CD4-positive, alpha-beta T cell treated with Interleukin-17A for 4 hours (primary cell): ENCODE results near the gene ERCC5.

Source experiments
- DNase-seq: peaks from one replicate; pipeline ENCODE4 v3.0.0-alpha.2; 2020; ENCODE audit warnings: mixed read lengths

The ERCC5 gene

DNA sequence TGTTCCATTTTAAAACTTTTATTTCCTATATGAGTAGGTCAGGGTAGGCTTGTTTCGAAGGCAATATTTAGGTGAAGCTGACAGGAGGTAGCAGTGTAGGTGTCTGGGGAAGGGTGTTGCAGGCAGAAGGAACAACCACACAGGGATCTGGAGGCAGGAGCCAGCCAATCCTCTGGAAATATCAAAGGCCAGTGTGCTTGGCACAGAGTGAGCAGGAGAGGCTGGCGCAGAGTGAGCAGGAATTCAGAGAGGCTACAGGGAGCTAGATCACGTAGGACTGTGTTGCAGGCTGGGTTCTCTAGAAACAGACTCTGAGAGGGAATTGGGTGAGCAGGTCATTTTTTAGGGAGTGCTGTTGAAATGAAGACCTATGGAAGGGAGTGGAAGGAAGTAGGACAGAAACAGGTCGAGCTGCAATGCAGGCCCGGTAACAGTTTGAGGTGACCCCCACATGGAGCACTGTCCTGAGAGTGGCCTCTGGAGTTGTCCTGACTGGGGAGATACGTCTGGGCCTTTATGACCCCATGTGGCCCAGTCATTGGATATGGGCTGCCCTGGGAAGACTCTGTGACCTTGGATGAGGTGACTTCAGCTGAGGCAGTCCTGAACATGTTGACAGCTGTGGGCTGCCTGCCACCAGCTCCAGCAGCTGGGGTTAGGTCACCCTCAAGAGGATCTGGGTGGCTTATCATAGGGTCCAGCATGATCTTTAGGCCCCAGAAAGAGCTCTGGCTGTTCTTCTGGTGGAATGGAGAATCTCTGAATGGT lies 51.7 kb downstream of the ERCC5 start:
- DNase-seq = no peak

DNA sequence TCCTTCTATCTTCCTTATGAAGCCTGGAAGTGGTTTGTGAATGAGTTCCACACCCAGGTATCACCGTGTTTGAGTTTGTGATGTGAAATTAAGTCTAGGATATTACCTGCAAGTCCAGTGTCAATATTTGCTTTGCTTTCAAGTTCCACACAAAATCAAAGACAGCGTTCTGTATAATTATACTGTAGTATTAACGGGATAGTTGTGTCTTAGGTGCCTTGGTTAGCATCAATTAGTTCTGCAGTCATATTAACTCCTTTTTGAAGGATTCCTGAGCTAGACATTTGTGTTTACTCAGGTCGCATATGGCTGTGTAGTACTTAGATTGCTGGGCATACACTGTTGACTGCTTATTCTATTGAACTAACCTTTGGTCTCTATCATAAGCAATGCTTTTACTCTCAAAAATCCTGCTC lies 54.4 kb downstream of the ERCC5 start:
- DNase-seq = no peak

DNA sequence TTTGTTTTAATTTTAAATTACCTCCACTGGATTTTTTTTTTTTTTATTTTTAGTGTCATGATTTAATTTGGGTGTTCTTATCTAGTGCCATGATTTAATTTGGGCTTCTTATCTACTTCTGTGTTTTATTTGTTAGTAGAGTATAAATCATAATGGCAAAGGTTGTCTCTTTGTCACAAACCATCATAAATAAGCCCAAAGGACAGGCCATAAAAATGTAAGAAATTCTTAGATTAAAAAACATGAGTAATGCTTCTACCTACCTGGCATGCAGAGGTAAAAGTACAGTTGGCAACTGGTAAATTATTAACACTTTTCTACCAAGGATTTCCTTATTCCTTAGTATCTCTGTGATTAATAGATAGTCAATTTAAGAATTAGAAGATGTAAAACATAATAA lies 55.2 kb downstream of the ERCC5 start:
- DNase-seq = no peak

DNA sequence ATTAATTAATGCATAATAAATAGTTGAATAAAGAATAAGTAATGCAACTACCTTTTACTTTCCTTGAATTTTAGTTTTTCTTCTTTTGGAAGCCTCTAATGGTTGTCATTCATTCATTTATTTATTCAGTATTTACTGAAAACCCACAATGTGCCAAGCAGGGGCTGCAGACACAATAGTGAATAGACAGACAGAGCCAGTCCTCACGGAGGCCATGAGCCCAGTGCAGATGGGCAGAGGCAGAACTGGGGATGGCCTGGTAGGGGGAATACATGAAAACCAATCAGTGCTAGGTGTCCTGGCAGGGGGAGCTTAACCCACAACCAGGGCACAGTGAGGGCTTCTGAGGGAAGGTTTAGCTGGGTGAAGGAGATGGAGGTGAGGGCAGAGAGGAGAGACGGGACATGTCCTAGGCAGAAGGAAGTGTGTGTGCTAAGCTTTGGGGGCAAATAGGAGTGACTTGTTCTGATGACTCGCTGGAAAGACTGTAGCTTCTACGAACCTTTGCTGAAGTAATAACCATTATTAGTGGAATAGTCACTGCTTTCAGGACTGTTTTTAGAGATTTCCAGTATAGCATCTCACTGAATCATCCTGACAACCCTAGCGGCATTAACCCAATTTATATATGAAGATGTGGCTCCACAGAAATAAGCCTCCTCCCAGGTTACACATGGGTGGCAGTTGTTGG lies 55.9 kb downstream of the ERCC5 start:
- no peak for DNase-seq

DNA sequence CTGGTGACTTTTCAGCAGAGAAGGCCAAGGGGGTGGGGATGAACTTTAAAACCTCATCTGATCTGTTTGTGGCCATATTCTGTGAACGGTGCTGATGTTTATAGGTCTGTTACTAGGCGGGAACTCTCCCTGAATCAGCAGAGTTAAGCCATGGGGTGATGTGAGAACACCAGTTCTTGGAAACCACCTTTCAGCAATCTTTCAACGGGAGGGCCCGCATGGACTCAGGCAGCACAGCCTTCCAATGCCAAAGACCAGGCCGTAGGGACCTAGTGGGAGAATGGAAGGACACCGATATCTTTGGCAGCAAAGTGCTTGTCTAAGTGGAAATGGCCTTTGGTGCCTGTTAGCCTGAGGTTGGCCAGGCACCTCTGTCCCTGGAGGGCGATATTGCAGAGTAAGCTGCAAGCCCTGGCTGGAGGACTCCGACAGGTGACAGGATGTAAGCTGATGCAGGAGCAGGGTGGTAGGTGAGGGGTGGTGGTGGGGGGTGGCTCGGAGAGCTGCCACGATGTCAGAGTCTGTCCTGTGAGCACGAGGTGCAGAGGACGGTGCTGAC lies 57.0 kb downstream of the ERCC5 start:
- DNase-seq = no peak

DNA sequence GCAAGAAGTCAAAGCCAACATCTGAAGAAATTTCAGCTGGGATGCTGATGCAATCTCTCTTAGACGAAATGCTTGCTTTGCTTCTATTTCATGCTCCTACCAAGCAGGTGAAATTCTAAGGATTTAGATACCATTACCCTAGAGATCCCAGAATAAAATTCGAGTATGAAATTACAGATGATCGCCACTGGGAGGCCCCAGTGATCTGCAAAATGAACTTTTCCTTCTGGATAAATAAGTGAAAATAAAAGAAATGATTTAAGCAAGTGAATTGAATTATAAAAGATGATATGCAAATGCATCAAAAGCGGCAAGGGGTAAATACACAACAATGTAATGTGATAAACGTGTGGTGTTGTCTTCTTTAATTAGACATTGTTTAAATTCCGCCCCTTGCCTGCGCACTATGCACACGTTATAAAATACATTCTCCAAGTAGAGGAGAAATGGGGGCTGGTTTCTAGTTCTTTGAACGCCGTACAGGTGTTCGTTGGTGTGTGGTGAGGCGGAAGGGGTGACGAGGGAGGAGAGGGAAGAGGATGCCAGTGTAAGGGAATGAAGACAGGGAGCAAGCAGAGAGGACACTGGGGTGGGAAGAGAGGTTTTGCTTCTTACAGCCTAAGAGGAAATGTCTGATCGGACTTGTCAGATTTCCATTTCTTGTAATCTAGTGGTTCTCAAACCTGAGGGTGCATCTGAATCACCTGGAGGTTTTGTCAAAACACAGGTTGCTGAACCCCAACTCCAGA lies 58.0 kb downstream of the ERCC5 start:
- DNase-seq = no peak

DNA sequence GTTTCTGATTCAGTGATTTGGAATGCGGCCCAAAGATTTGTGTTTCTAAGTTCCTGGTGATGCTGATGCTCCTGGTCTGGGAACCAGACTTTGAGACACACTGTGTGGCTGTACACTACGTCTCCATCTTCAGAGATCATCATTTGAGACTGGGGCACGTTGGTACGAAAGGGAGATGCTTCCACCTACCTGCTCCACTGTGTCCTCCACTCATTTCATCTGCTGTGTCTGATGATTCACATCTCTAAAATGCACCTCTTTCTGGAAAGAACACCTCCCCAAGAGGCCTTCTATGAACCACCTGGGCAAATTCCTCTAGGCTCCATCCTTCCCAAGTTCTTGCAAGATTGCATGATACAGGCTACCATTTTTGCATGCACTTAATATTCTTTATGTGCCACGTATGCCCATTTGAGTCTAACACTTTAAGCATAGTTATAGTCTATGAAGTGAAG lies 58.6 kb downstream of the ERCC5 start:
- DNase-seq = no peak

DNA sequence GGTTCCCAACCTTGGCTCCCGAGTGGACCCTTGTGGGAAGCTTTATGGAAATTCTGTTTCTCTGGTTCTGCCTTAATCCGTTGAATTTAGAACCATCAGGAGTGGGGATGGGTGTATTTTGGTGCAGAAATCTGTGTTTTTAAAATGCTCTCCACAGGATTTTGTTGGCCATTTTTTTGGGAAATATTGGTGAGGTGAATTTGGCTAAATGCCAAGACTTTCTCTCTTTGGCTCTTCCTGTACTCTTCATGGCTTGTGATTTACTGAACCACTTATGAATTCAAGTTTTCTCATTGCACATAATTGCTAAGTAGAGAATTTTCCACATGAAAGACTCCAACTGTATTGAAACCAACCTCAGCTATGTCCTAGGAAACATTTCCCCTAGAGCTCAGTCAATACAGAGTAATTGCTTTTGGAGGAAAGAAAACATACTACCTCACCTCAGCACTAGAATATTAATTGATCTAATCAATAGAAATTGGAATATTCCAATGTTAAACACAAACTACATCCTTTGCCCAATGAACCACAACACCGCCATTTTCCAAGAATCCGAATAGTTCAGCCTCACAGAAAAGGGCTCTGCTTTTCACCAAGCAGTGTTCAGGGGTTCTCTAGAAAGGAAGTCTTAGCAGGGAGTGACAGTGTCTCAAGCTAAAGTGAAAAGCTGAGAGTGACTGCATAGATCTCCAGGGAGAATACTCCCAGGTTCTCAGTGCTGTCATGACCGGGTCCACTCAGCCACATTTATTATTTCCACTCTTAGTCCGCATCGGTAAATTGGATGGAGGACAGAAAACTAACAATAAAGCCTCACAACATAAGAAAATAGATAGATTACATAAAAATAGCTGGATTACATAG lies 60.3 kb downstream of the ERCC5 start:
- no peak for DNase-seq

DNA sequence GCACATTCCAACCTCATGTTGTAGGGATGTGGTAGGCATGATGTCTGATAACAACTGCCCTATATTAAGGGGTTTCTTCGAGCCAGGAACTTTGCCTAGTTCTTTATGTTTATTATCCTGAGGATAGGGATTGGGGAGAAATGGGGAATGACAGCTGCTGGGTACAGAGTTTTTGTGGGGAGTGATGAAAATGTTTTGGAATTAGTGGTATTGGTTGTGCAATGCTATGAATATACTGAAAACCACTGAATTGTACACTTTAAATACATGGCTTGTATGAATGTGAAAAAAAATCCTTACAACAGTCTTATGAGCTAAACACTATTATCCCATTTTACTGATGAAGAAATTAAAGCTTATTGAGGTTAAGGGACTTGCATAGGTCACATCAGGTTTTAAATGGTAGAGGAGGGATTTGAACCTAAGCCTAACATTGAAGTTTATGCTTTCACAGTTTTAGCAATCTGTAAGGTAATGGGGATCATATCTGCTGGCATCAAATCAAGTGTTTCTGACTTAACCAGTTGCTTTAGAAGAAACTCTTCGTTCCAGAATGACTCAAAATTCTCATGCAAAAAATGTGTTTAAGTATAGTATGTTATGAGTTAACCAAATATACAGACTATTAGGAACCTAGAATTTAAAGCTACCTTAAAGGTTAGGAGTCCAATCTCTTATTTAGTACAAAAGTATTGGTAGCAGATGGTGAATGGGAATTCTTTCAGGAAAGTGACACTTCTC lies 61.4 kb downstream of the ERCC5 start:
- DNase-seq = no peak

DNA sequence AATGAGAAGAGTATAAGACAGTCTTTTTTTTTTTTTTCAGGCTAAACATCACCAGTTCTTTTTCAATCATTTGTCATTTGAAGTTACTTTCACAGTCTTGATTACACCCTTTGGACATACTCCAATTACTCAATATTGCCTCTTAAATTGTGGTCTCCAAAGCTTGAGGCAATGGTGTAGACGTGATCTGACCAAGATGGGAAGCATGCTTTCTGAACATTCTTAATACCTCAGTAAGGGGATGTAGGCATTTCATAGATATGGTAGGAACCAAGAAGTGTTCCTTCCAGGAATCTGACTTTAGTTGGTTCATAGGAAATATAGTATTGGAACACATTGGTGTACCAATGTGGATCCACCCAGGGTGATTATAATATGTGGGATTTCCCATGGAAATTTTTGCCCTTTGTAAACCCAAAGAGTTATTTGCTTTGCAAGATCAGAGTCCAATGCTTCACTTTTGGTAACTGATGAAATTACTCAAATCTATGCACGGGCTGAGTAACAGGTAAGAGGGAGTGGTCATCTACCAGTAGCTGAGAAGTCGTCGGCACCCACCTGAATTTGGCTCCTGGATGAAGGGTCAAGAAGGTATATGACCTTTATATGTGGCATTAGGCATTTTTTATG lies 62.2 kb downstream of the ERCC5 start:
- no peak for DNase-seq

DNA sequence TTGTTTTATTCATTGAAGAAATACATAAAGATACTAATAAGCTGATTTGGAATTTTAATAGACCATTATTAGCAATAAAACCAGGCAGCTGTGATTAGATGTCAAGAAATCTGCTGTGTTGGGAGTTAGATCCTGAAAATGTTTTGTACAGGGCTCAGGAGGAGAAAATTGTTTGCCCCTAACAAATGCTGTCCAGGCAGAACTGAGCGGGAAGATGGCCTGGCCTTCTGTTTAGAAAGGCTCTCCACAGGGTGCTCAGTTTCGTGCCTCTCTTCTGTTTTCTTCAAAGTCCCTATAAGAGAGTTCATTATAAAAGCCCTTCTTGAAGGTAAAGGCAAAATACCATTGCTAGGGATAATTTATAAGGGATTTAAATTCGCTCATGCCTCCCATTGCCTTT lies 64.1 kb downstream of the ERCC5 start:
- DNase-seq = no peak

DNA sequence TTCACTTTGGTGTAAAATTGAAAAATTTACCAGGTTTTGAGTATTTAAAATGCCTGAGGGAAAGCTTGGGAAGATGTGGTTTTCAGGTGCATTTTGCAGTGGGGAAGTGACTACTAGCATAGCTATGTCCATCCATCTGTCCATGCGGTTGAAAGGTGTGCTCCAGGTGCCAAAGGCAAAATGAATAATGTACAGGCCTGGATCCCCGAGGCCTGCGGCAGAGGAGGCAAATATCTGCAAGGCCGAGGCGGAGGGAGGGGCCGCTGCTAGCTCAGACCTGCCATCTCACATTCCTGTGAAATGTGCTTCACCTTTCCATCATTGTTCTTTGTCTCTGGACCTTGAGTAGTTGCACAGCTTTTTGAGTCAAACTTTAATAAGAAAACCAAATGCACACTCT lies 65.5 kb downstream of the ERCC5 start:
- DNase-seq = no peak

DNA sequence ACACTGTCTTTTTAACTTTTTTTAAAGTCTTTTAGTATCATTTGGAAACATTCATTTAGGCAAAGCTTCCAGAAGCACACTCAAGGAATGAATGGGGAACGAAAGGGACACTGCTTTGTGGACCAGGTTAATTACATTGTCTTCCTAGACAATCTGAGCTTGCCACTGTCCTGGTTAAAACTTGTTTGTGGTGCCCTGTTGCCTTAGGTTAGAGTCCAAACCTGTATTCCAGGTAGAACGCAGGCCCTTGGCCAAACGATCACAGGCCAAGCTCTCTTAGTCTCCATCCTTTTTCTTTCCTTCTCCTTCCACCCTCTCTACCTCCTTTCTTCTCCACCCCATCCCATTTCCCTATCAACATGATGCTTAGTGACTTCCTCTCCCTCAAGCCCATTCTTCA lies 66.8 kb downstream of the ERCC5 start:
- no peak for DNase-seq

DNA sequence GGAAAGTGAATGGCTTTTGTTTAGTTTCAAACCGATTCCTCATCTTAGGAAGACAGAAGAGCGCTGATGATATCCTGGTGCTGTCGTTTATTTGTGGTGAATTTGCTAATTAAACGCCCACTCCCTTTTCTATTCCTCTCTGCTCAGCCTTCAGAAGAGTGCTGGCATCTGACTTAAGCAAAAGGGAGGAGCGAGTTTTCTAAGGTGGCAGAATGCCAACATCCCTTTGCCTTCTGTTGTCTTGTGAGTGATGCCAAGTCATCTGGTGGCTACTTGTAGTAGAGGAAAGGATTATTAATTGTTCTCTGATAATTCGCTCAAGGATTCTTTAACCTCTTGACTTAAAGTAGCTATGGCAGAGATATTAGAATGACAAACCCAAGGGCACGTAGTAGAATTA lies 68.1 kb downstream of the ERCC5 start:
- no peak for DNase-seq

DNA sequence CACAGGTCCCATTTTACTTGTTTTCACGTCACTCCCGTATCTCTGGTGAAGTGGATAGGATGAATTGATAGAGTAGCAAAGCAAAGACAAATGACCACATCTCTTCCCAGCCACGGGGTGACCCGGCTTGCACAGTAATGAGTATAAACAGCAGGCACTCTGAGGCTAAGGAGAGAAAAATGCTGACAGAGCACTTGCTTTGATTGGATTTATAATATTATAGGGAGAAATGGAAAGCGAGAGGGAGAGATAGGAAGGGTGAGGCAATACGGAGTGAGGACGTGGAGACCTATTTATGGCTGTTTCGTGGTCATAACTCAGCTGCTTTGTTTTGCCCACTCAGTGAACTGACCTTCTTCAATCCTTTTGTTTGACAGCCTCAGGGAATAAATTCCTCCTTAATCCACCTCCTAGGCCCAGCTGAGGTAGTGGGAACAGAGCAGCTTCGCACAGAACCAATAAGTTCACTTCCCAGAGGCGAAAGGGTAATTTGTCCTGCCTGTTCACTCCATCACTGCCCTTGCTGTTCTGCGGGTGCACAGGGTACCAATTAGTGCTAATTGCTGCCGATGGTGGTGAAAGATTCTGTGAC lies 68.6 kb downstream of the ERCC5 start:
- DNase-seq = no peak

DNA sequence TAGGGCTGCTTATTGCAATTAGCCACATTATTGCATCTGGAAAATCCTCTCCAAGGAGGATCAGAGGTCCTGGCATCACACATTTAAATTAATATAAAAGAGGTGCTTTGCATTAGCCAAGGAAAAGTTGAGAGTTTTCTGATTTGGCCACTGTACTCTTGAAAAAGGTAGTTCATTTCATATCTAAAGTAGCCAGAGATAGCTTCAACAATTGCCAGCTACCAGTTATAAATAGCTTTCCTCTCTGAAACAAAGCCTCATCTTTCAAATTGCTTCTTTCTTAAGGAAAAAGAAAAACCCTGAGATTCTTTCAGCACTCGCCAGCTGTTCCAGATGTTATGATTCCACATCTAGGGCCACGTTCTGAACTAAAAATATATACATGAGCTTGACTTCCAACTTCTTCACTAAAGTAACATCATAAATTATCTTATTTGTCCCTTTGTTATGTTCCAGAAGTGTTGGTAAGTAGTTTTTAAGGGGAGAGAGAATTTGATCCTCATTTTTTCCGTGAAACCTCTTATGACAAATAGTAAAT lies 69.6 kb downstream of the ERCC5 start:
- DNase-seq = no peak

DNA sequence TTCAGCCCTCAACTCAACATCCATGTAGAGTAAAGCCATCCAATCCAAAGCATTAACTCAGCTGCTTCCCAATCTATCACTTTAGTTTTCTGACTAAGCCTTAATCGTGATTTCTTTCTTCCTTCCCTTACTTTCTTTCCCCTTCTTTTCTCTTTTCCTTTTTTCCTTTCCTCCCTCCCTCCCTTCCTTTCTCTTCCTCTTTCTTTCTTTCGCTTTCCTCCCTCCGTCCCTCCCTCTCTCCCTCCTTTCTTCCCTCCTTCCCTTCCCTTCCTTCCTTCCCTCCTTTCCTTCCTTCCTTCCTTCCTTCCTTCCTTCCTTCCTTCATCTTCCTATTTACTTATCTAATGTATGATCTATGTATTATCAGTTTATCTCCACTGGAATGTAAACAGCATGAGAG lies 71.2 kb downstream of the ERCC5 start:
- no peak for DNase-seq

DNA sequence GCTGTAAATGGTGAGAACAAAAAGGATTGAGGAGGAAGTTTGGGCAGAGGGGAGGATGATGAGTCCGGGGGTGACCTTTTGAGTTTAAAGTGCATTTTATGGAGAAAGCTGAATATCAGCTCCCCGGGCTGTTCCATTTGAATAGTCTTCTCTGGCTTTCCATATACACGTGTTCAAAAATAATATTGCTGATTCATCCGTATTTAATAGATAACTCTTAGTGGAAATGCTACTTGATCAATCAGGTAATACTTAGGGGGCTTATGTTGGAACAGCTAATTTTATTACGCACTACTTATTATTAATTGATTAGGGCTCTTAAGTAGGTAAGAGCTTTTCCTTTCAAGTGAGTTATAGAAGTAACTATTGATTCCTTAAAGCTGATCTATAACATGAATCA lies 76.4 kb downstream of the ERCC5 start:
- DNase-seq = no peak
